Lower leg skin (tissue), 3 donors: ENCODE data around the gene CACNG3.

Experiments
- CTCF ChIP-seq, 3 donors: fragments of 450-650 bp; IDR thresholded peaks; one replicate each; pipeline ENCODE4 v1.5.1; 2016; ENCODE audit warnings: antibody characterized with exemption in 3 of 3, mild to moderate bottlenecking in 3 of 3, moderate library complexity in 2 of 3
- POLR2A ChIP-seq, 2 donors: fragments of 450-650 bp; IDR thresholded peaks; one replicate each; pipeline ENCODE4 v1.6.1; 2016 to 2017; ENCODE audit warnings: antibody characterized with exemption in 2 of 2, mild to moderate bottlenecking in 1 of 2, moderate library complexity in 1 of 2

GRCh38 chr16:24367186-24367710, 111.1 kb downstream of the CACNG3 start:
- TF ChIP-seq POLR2A (IDR thresholded peaks at IDR 0.05) (no peak), CTCF (IDR thresholded peaks at IDR 0.05) (no peak)
